NT2/D1 (cell line): ENCODE data around the gene PACSIN2.

Experiments used
- DNase-seq: peaks from one replicate; pipeline ENCODE4 v3.0.0-alpha.2; 2011; ENCODE audit warnings: low read depth, low spot score
- H3K27me3 ChIP-seq: 2 replicates; pipeline ENCODE4 v1.6.0; 2011; ENCODE audit warnings: mild to moderate bottlenecking; ENCODE audit not compliant: insufficient read length, insufficient read depth
- H3K36me3 ChIP-seq: 2 replicates; pipeline ENCODE4 v1.6.1; 2011; ENCODE audit warnings: mild to moderate bottlenecking, low read length, mixed read lengths; ENCODE audit not compliant: insufficient read depth, insufficient read length
- H3K4me1 ChIP-seq: 2 replicates; pipeline ENCODE4 v1.5.1; 2011; ENCODE audit not compliant: insufficient read depth, insufficient read length
- H3K4me3 ChIP-seq: 2 replicates; pipeline ENCODE4 v1.5.1; 2011; ENCODE audit warnings: low read depth; ENCODE audit not compliant: insufficient read length
- H3K9ac ChIP-seq: 2 replicates; pipeline ENCODE4 v1.6.0; 2011; ENCODE audit warnings: low read depth; ENCODE audit not compliant: insufficient read length
- H3K9me3 ChIP-seq: 2 replicates; pipeline ENCODE4 v1.5.1; 2011; ENCODE audit warnings: mild to moderate bottlenecking, low read length; ENCODE audit not compliant: insufficient read depth
- SUZ12 ChIP-seq: IDR thresholded peaks from 2 replicates; pipeline ENCODE4 v1.6.1; 2011; ENCODE audit not compliant: insufficient read length, insufficient read depth; ENCODE audit errors: extremely low read depth
- YY1 ChIP-seq: IDR thresholded peaks from 2 replicates; pipeline ENCODE4 v1.6.1; 2011; ENCODE audit not compliant: insufficient read length, insufficient read depth
- ZNF274 ChIP-seq: IDR thresholded peaks from 2 replicates; pipeline ENCODE4 v1.6.1; 2011; ENCODE audit warnings: mild to moderate bottlenecking, low read depth, low read length

Gene PACSIN2

GRCh38 chr22:43009444-43009843 is 5.5 kb downstream of the PACSIN2 start:
- no peaks in the 10 kb centered on the region for H3K9me3 ChIP-seq
- H3K4me3 ChIP-seq, result no peak overlapping the region
- H3K27me3 ChIP-seq, result no peaks in the 10 kb centered on the region
- no peak for TF ChIP-seq YY1
- TF ChIP-seq ZNF274, result no peak
- no peak for TF ChIP-seq SUZ12
- H3K4me1 ChIP-seq, result peaks cover 10% of the 10 kb centered on the region
- no peak overlapping the region for H3K9ac ChIP-seq
- DNase-seq, result no peak
- no peaks in the 10 kb centered on the region for H3K36me3 ChIP-seq

- TF ChIP-seq YY1 (no peak), SUZ12 (no peak), ZNF274 (no peak)
- H3K27me3 ChIP-seq, result no peaks in the 10 kb centered on the region
- H3K4me1 ChIP-seq, result peaks cover 12% of the 10 kb centered on the region
These were observed 6.0 kb downstream of the PACSIN2 start for GRCh38 chr22:43008921-43009320.

GRCh38 chr22:43008509-43008908 is 6.4 kb downstream of the PACSIN2 start:
- Histone ChIP-seq H3K9me3 (no peaks in the 10 kb centered on the region), H3K4me3 (no peak overlapping the region), H3K4me1 (peaks cover 10% of the 10 kb centered on the region), H3K27me3 (no peaks in the 10 kb centered on the region), H3K36me3 (no peaks in the 10 kb centered on the region), H3K9ac (no peak overlapping the region)
- no peak for DNase-seq
- TF ChIP-seq YY1 (no peak), SUZ12 (no peak), ZNF274 (no peak)

More at GRCh38 chr22:43008921-43009320, 6.0 kb downstream of the PACSIN2 start:
- Histone ChIP-seq H3K9me3 (no peaks in the 10 kb centered on the region), H3K4me3 (no peak overlapping the region), H3K36me3 (no peaks in the 10 kb centered on the region), H3K9ac (no peak overlapping the region)
- DNase-seq, result no peak

GRCh38 chr22:43007519-43008102 is 7.3 kb downstream of the PACSIN2 start:
- H3K36me3 ChIP-seq, result no peaks in the 10 kb centered on the region
- no peaks in the 10 kb centered on the region for H3K9me3 ChIP-seq
- peaks cover 7% of the 10 kb centered on the region for H3K4me1 ChIP-seq
- H3K4me3 ChIP-seq, result no peak overlapping the region
- DNase-seq, result no peak
- TF ChIP-seq SUZ12 (no peak), ZNF274 (no peak), YY1 (no peak)
- no peak overlapping the region for H3K9ac ChIP-seq
- no peaks in the 10 kb centered on the region for H3K27me3 ChIP-seq

- H3K4me3 ChIP-seq, result no peak overlapping the region
- no peak overlapping the region for H3K9ac ChIP-seq
- no peaks in the 10 kb centered on the region for H3K9me3 ChIP-seq
- TF ChIP-seq SUZ12 (no peak), YY1 (no peak)
- no peak for DNase-seq
- H3K4me1 ChIP-seq, result peaks cover 7% of the 10 kb centered on the region
- H3K36me3 ChIP-seq, result no peaks in the 10 kb centered on the region
- no peaks in the 10 kb centered on the region for H3K27me3 ChIP-seq
These were observed 8.2 kb downstream of the PACSIN2 start for GRCh38 chr22:43006753-43007152.

GRCh38 chr22:43006016-43006505 is 8.9 kb downstream of the PACSIN2 start:
- Histone ChIP-seq H3K36me3 (no peaks in the 10 kb centered on the region), H3K27me3 (no peaks in the 10 kb centered on the region), H3K9ac (no peak overlapping the region), H3K4me3 (no peak overlapping the region), H3K4me1 (peaks cover 10% of the 10 kb centered on the region), H3K9me3 (no peaks in the 10 kb centered on the region)
- no peak for DNase-seq
- TF ChIP-seq YY1 (no peak), SUZ12 (no peak), ZNF274 (no peak)

GRCh38 chr22:43005106-43005505 is 9.8 kb downstream of the PACSIN2 start:
- no peak for TF ChIP-seq SUZ12
- TF ChIP-seq ZNF274, result no peak
- TF ChIP-seq YY1, result no peak
- H3K36me3 ChIP-seq, result no peaks in the 10 kb centered on the region
- H3K4me1 ChIP-seq, result peaks cover 10% of the 10 kb centered on the region
- H3K9me3 ChIP-seq, result no peaks in the 10 kb centered on the region
- no peaks in the 10 kb centered on the region for H3K27me3 ChIP-seq
- no peak for DNase-seq
- H3K4me3 ChIP-seq, result no peak overlapping the region
- no peak overlapping the region for H3K9ac ChIP-seq
